SIG-M5 treated with dmso at 0.1 percent for 504 hours (cell line): ENCODE measurements around the gene SORCS1.
A peak's percentile ranks its signal among the peaks of the same experiment; 100 is the strongest.

Experiments used
- DNase-seq: peaks from one replicate; lab custom pipeline; 2025; ENCODE audit not compliant: unreplicated experiment; lab: John Stamatoyannopoulos, UW

SORCS1 gene

GRCh38 chr10:106997721-106998120 is 166.8 kb downstream of the SORCS1 start:
- peak; percentile 1 for DNase-seq

- no peak for DNase-seq
Measured at GRCh38 chr10:106996510-106996909, 168.0 kb downstream of the SORCS1 start.

DNA sequence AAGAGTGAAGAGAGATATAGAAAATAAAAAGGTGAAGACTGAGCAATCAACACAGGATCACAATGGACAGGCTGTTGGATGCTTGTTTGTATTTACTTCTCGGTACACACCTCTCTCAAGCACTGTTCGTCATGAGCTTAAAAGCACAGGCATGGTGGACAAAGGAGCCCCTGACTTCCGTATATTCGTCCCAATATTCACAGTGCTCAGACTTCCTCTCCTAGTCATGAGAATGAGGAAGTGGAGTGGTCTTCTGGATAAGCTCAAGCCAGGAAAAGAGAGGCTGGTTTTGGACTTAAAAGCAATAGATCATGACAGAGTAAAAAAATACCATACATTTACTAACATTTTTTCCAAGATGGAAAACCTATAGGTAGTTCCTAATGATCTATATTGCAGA is 172.5 kb downstream of the SORCS1 start:
- no peak for DNase-seq

GRCh38 chr10:106991091-106991490 is 173.4 kb downstream of the SORCS1 start:
- no peak for DNase-seq

GRCh38 chr10:106987362-106987761 is 177.1 kb downstream of the SORCS1 start:
- DNase-seq: no peak

DNA sequence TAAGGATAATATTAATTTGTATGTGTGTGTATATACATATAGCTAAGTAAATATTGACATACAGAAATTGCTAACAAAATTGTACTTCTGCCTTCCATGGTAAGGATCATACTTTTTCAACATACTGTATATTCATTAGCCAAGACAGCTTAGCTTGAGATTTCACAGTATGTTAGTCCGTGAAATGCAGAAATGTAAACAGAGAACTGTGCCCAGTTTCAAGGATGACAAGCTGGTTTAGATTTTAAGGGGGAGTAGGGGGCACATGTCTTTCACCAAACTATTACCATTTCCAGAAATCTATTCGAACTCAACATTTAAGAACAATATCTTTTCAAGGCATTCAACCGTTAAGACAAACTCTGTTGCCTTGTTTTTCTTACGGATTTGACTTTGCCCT is 182.2 kb downstream of the SORCS1 start:
- DNase-seq: no peak

- no peak for DNase-seq
Measured at GRCh38 chr10:106981452-106982075, 182.9 kb downstream of the SORCS1 start.

- DNase-seq: no peak
Measured at GRCh38 chr10:106980495-106981451, 183.7 kb downstream of the SORCS1 start.

- DNase-seq: no peak
Measured at GRCh38 chr10:106978756-106979155, 185.8 kb downstream of the SORCS1 start.

GRCh38 chr10:106973716-106974115 is 190.8 kb downstream of the SORCS1 start:
- DNase-seq: no peak

DNA sequence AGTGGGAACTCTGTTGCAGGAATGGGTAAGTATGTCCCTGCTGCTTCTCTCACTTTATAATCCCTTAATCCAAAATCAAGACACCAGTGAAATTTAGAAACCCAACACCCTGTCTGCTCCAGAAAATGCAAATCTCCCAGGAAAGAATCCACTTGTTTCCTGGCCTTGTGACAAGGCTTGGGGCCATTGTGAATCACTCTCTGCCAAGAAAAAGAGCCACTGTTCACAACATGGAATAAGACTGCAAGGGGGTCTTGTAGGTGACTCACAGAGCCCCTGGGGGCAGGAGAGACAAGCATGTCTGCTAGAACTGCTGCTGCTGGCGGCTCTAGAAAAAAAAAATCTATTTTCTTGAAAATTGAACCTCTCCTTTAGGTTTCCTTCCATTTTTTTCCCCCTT is 191.2 kb downstream of the SORCS1 start:
- DNase-seq: no peak

- no peak for DNase-seq
Measured at GRCh38 chr10:106972381-106972780, 192.1 kb downstream of the SORCS1 start.

GRCh38 chr10:106971411-106971831 is 193.1 kb downstream of the SORCS1 start:
- no peak for DNase-seq

DNA sequence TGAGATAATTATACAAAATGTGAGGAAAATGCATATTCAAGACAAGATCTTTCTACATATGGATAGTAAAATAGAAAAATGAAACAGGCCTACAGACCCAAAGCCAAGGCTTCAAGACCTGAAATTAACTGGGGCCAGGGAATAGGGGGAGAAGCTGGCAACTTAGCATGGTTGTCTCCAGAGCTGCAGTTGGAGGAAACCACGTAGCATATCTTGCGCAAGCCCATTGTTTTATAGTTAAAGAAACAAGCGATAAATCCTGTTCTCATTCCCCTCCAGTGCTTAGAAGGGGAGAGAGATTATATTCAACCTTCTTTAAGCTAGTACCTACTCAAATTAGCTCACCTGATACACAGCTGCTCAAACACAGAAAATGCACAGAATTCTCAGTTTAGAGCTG is 197.1 kb downstream of the SORCS1 start:
- DNase-seq: no peak

- DNase-seq: no peak
Measured at GRCh38 chr10:106960812-106961211, 203.7 kb downstream of the SORCS1 start.

GRCh38 chr10:106959521-106959920 is 205.0 kb downstream of the SORCS1 start:
- no peak for DNase-seq

- no peak for DNase-seq
Measured at GRCh38 chr10:106958589-106959361, 205.7 kb downstream of the SORCS1 start.

DNA sequence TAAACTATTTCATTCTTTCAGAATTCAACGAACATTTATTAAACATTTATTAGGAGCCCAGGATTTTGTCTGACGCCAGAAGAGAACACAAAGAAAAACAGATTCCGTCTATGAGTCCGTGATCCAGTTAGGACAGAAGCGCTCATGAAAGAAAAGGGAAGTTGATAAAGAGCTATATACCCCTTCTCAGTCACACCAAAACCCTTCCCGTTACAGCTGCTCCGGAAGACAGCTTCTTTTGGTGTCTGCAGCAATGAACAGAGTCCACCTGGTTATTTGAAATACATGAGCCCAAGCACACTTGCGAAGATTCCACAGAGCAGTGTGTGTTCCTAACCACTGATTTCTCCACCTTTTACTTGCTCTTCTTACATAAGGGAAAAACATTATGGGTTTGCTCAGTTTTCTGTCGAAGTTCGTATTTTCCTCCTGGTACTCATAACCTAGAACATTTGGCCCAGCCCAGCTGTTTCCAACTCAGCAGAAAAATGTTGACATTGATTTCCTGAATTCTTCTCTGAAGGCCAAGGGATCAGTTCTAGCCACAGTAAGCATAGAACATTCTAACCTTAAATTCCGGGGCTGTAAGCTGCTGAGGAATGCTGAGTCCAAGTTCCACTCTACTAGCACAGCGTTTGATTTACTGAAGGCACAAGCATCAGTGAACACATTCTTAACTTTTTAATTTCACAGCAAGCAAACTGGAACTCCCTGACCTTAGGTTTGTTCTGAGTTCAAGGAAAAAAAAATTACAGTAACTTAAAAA is 206.5 kb downstream of the SORCS1 start:
- DNase-seq: no peak

- no peak for DNase-seq
Measured at GRCh38 chr10:106956216-106956915, 208.1 kb downstream of the SORCS1 start.

- DNase-seq: no peak
Measured at GRCh38 chr10:106955133-106955532, 209.4 kb downstream of the SORCS1 start.
